Aorta (tissue), 5 donors: Measurements from ENCODE around the gene AREL1. TPM values are rescaled to one million over a fixed set of nuclear protein-coding genes. Genes with fewer than 3 reads are reported as not detected.

Source experiments
- ATAC-seq: fragments of 200-7000 bp; cut with Tn5 transposase; one replicate; pipeline ENCODE4 v1.9.1; 2022; ENCODE audit warnings: moderate library complexity; ENCODE audit not compliant: low FRiP score
- DNase-seq, 2 donors: peaks; one replicate each; pipeline ENCODE4 v3.0.0-alpha.2; 2020
- H3K27ac ChIP-seq, 2 donors: one replicate each; pipeline ENCODE4 v1.5.1; 2013; ENCODE audit warnings: low read length in 2 of 2, mild to moderate bottlenecking in 2 of 2, moderate library complexity in 2 of 2, control low read depth in 1 of 2, inconsistent platforms in 1 of 2, low read depth in 1 of 2
- H3K27me3 ChIP-seq, 2 donors: one replicate each; pipeline ENCODE4 v1.6.1; 2013; ENCODE audit warnings: control low read depth in 1 of 2, low read length in 1 of 2, mild to moderate bottlenecking in 1 of 2, moderate library complexity in 1 of 2; ENCODE audit not compliant: insufficient read depth in 2 of 2, control insufficient read depth in 1 of 2
- H3K36me3 ChIP-seq, 2 donors: one replicate each; pipeline ENCODE4 v1.6.1; 2013; ENCODE audit warnings: control low read depth in 1 of 2, low read length in 1 of 2, mild to moderate bottlenecking in 1 of 2; ENCODE audit not compliant: insufficient read depth in 2 of 2, control insufficient read depth in 1 of 2
- H3K4me1 ChIP-seq, 2 donors: one replicate each; pipeline ENCODE4 v1.6.1; 2013; ENCODE audit warnings: low read length in 2 of 2, control low read depth in 1 of 2, mild to moderate bottlenecking in 1 of 2, moderate library complexity in 1 of 2; ENCODE audit not compliant: insufficient read depth in 2 of 2, control insufficient read depth in 1 of 2
- H3K4me3 ChIP-seq, 2 donors: one replicate each; pipeline ENCODE4 v1.5.1; 2013; ENCODE audit warnings: low read length in 2 of 2, control low read depth in 1 of 2, mild to moderate bottlenecking in 1 of 2
- H3K9me3 ChIP-seq: one replicate; pipeline ENCODE4 v1.6.1; 2013; ENCODE audit warnings: mild to moderate bottlenecking, low read length; ENCODE audit not compliant: control insufficient read depth
- WGBS, 2 donors: extraction: QIAGEN DNeasy Blood & Tissue Kit; methylation state at CpG; one replicate each; pipeline ENCODE4 v1.1.7; 2013; 5-methylcytosine and 5-hydroxymethylcytosine counted together
- intact Hi-C, 2 donors: fragments of 100-400 bp; cut with DNase I; formaldehyde crosslinking; loops; one replicate each; pipeline versions ENCODE4 v1.14.2 to v1.15.0; 2022
- polyA plus RNA-seq, 2 donors: library from polyadenylated mRNA; stranded (reverse); fragments of 200-250 nt; gene quantifications; one replicate each; pipeline ENCODE4 v1.2.3, GENCODE V29; 2013
- total RNA-seq, 2 donors: library from RNA; stranded (reverse); fragmentation: NEBNext Ultra II Directional; extraction: Animal tissue kit (Norgen Biotek cat#: 25700); gene quantifications; one replicate each; pipeline ENCODE4 v1.2.1, GENCODE V29; 2021
- donor health status: healthy with polysubstance abuse.
- donor health status: Bipolar disorder and iron deficiency.
- donor health status: DM: no; HTN: no; CAD: no.
- donor health status: DM: no; HTN: no; CAD: no.
- donor health status: DM: yes; HTN: yes; CAD: no.

Gene AREL1
- total and polyA plus RNA-seq, 4 donors = 3.9 to 35.7 (median 21.9) TPM

DNA sequence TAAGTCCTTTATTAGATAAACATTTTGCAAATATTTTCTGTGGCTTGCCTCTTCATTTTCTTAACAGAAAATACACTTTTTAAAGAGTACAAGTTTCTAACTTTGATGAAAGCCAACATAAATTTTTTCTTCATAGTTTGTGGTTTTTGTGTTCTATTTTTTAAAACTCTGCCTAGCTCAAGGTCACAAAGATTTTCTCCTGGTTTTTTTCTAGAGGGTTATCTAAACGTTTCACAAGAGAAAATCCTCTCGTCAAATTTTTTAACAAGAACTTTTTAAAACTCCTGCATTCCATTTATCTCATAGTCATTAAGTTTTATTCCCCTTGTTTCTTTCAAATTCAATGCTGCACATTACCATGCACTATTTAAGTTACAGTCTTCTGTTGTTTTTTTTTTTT is 8.2 kb downstream of the AREL1 start:
- Histone ChIP-seq H3K9me3 (no peaks in the 10 kb centered on the region), H3K4me3 (no peak overlapping the region), H3K4me1 (peaks cover 2 to 8% of the 10 kb centered on the region in 2 donors), H3K27ac (no peak overlapping the region), H3K36me3 (no peaks in the 10 kb centered on the region), H3K27me3 (no peaks in the 10 kb centered on the region)
- WGBS, 2 donors = 4% methylated on average over 2 of the region's 2 CpGs
- DNase-seq (no peak), ATAC-seq (no peak)
- intact Hi-C loops = no loop called here

DNA sequence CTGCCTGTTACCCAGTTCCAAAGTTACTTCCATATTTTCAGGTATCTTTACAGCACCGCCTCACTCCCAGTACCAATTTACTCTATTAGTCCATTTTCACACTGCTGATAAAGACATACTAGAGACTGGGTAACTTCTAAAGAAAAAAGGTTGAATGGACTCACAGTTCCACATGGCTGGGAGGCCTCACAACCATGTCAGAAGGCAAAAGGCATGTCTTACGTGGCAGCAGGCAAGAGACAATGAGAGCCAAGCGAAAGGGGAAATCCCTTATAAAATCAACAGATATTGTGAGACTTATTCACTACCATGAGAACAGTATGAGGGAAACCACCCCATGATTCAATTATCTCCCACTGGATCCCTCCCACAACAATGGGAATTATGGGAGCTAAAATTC is 9.8 kb downstream of the AREL1 start:
- Histone ChIP-seq H3K27me3 (no peaks in the 10 kb centered on the region), H3K4me3 (no peak overlapping the region), H3K36me3 (no peaks in the 10 kb centered on the region), H3K9me3 (no peaks in the 10 kb centered on the region), H3K27ac (no peak overlapping the region), H3K4me1 (peaks cover 2 to 10% of the 10 kb centered on the region in 2 donors)
- WGBS, 2 donors = 86 to 92% methylated on average over 3 of the region's 3 CpGs
- no peak for DNase-seq
- no peak for ATAC-seq
- intact Hi-C loops = no loop called here

DNA sequence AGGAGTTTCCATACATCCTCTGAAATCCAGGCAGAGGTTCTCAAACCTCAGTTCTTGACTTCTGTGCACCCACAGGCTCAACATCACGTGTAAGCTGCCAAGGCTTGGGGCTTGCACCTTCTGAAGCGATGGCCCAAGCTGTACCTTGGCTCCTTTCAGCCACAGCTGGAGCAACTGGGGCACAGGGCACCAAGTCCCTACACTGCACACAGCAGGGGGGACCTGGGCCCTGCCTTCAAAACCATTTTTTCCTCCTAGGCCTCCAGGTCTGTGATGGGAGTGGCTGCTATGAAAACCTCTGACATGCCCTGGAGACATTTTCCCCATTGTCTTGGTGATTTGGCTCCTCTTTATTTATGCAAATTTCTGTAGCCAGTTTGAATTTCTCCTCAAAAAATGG is 10.6 kb downstream of the AREL1 start:
- DNase-seq = no peak
- H3K27me3 ChIP-seq = no peaks in the 10 kb centered on the region
- H3K4me3 ChIP-seq = no peak overlapping the region
- peaks cover 0 to 4% of the 10 kb centered on the region in 2 donors for H3K36me3 ChIP-seq
- no peaks in the 10 kb centered on the region for H3K9me3 ChIP-seq
- H3K4me1 ChIP-seq = peaks cover 3 to 10% of the 10 kb centered on the region in 2 donors
- intact Hi-C loops = no loop called here
- no peak overlapping the region for H3K27ac ChIP-seq
- no peak for ATAC-seq
- WGBS, 2 donors = 95 to 98% methylated on average over 2 of the region's 2 CpGs

DNA sequence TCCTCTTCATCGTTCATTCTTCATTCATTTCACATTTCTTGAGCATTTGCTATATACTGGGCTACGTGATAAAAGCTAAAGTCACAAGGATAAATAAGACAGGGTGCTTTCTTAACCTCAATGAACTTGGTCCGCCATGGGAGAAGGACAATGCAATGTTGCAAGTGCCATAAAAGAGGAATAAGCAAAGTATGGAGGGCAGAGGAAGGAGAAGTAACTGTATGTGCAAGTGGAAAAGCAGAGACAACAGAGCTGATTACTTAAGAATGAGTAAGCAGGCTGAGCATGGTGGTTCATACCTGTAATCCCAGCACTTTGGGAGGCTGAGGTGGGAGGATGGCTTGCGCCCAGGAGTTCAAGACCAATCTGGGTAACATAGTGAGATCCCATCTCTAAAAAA is 14.4 kb downstream of the AREL1 start:
- DNase-seq (no peak), ATAC-seq (no peak)
- no peaks in the 10 kb centered on the region for H3K27me3 ChIP-seq
- intact Hi-C loops = no loop called here
- H3K4me1 ChIP-seq = peaks cover 1 to 2% of the 10 kb centered on the region in 2 donors
- no peaks in the 10 kb centered on the region for H3K9me3 ChIP-seq
- H3K27ac ChIP-seq = no peak overlapping the region
- H3K36me3 ChIP-seq = peaks cover 0 to 4% of the 10 kb centered on the region in 2 donors
- no peak overlapping the region for H3K4me3 ChIP-seq
- 94 to 96% methylated on average over 4 of the region's 4 CpGs for WGBS, 2 donors

DNA sequence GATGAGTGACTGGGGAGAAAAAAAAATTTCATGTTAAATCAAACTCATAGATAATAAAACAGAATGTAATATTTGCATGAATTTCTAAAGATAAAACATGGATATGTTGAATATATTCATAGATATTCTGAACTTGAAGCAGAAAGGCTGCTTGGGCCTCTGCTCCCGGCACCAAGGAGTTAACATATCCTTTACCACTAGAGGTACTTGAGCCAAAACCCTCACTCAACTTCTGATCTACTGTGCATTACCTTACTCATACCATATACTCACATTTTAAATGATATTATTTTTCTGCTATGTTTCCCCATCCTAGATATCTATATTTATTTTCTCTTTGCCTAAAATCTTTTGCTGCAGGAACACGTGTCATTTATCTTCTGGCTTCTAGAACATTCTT is 14.9 kb downstream of the AREL1 start:
- Histone ChIP-seq H3K4me3 (no peak overlapping the region), H3K4me1 (peaks cover 1 to 2% of the 10 kb centered on the region in 2 donors), H3K27me3 (no peaks in the 10 kb centered on the region), H3K36me3 (peaks cover 0 to 4% of the 10 kb centered on the region in 2 donors), H3K27ac (no peak overlapping the region), H3K9me3 (no peaks in the 10 kb centered on the region)
- intact Hi-C loops = no loop called here
- DNase-seq (no peak), ATAC-seq (no peak)
- 65 to 70% methylated on average over 2 of the region's 2 CpGs for WGBS, 2 donors

DNA sequence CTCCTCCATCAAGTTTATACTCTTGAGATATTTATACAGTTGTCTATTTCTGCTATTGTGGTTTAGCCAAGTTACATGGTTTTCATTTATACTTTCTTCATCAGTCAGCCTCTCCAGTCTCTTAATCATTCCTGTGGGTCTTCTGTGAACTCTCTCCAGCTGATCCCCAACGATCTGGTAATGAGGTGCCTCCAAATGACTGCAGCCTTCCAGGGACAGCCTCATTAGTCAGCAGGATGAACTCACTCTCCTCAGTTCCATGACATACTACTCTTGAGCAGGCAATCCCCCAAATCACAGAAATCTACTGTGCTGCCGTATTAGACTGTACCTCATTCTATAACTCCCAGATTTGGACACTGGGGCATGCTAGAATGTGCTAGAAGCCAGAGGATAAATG is 15.3 kb downstream of the AREL1 start:
- H3K4me3 ChIP-seq = no peak overlapping the region
- 72 to 82% methylated on average over 2 of the region's 2 CpGs for WGBS, 2 donors
- no peaks in the 10 kb centered on the region for H3K9me3 ChIP-seq
- no peak for DNase-seq
- H3K4me1 ChIP-seq = peaks cover 1 to 2% of the 10 kb centered on the region in 2 donors
- H3K36me3 ChIP-seq = peaks cover 0 to 4% of the 10 kb centered on the region in 2 donors
- H3K27me3 ChIP-seq = no peaks in the 10 kb centered on the region
- ATAC-seq = no peak
- no peak overlapping the region for H3K27ac ChIP-seq
- intact Hi-C loops = no loop called here

DNA sequence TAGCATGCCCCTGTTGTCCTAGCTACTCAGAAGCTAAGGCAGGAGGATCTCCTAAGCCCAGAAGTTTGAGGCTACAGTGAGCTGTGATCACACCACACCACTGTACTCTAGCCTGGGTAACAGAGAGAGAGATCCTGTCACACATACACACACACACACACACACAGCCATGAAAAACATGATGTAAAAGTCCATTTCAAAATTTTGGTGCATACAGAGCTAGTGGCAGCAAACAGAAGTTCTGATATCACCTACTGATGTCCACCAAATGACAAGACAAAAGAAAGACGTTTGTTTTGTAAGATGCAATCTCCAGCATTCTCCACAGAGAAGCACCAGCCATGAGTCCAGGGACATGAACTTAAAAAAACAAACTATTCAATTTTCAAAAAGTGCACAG is 15.9 kb downstream of the AREL1 start:
- DNase-seq = no peak
- 80 to 83% methylated on average over 1 of the region's 1 CpG for WGBS, 2 donors
- peaks cover 2 to 4% of the 10 kb centered on the region in 2 donors for H3K4me1 ChIP-seq
- H3K27me3 ChIP-seq = no peaks in the 10 kb centered on the region
- intact Hi-C loops = no loop called here
- no peak overlapping the region for H3K27ac ChIP-seq
- ATAC-seq = no peak
- peaks cover 0 to 4% of the 10 kb centered on the region in 2 donors for H3K36me3 ChIP-seq
- no peak overlapping the region for H3K4me3 ChIP-seq
- no peaks in the 10 kb centered on the region for H3K9me3 ChIP-seq

DNA sequence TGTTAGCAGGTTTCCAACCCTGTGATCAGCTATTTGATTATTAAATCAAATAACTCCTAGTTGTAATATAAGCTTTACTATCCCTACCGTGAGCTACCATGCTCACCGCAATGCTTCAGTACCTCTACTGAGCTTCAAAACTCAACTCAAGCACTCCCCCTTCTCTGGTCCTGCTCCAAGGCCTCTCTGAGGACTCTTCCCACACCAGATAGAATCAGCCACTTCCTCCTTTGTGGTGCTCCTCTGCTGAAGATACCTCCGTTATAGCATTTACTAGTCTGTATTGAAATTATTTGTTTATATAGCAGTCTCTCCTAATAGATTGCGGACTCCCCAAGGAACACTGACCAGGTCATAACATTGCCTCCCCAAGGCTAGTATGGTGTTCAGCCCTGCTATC is 17.5 kb downstream of the AREL1 start:
- no peaks in the 10 kb centered on the region for H3K27me3 ChIP-seq
- H3K27ac ChIP-seq = no peak overlapping the region
- ATAC-seq = no peak
- H3K4me3 ChIP-seq = no peak overlapping the region
- peaks cover 0 to 5% of the 10 kb centered on the region in 2 donors for H3K36me3 ChIP-seq
- intact Hi-C loops = no loop called here
- DNase-seq = no peak
- no peaks in the 10 kb centered on the region for H3K9me3 ChIP-seq
- peaks cover 7 to 8% of the 10 kb centered on the region in 2 donors for H3K4me1 ChIP-seq
- WGBS, 2 donors = 92% methylated on average over 4 of the region's 4 CpGs

DNA sequence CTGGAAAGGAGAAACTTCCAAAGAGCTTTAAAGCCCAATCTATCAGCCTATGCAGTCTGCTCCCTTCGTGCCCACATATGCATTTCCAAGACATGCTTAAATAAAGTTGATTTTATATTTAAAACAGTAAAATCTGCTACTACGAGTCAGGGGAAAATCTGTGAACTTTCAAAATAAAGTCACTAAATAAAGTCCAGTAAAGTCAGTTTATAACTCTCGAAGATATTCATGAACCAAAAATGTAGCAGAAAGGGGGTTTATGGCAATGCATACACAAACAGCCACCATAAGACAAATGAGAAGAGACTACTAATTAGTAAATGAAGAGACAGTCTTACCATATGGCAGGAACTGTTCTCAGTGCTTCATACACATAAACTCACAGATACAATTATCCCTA is 19.7 kb downstream of the AREL1 start:
- 84 to 86% methylated on average over 3 of the region's 3 CpGs for WGBS, 2 donors
- ATAC-seq = no peak
- DNase-seq = no peak
- Histone ChIP-seq H3K27ac (peak overlapping the region in 1 of 2 donors; percentile 17), H3K9me3 (no peaks in the 10 kb centered on the region), H3K4me1 (peaks cover 7 to 10% of the 10 kb centered on the region in 2 donors), H3K27me3 (no peaks in the 10 kb centered on the region), H3K36me3 (peaks cover 0 to 5% of the 10 kb centered on the region in 2 donors), H3K4me3 (no peak overlapping the region)
- intact Hi-C loops = no loop called here
